HCT116 (cell line): Measurements from ENCODE around the gene STON1.

Experiments used
- CTCF ChIP-seq, 3 experiments: fragments of 200-600 bp in 1 of 3; sonication (generic) in 1 of 3; IDR thresholded peaks in 2 of 3; conservative IDR thresholded peaks in 1 of 3; 2 replicates each; pipeline ENCODE4 v1.5.1; 2012 to 2017; ENCODE audit warnings: low read depth in 2 of 3, low read length in 2 of 3, antibody characterized with exemption in 1 of 3, borderline replicate concordance in 1 of 3, control low read depth in 1 of 3, mild to moderate bottlenecking in 1 of 3, mixed read lengths in 1 of 3, mixed run types in 1 of 3, moderate library complexity in 1 of 3; ENCODE audit not compliant: insufficient read depth in 1 of 3
- EGR1 ChIP-seq: IDR thresholded peaks from 2 replicates; pipeline ENCODE4 v1.6.1; 2012; ENCODE audit warnings: low read depth
- EZH2 ChIP-seq: fragments of 200-600 bp; sonication (generic); IDR thresholded peaks from 2 replicates; pipeline ENCODE4 v1.6.1; 2017; ENCODE audit warnings: antibody characterized with exemption, mixed run types
- EZH2phosphoT487 ChIP-seq: fragments of 200-600 bp; IDR thresholded peaks from 2 replicates; pipeline ENCODE4 v1.6.1; 2018; ENCODE audit warnings: antibody characterized with exemption, borderline replicate concordance
- POLR2A ChIP-seq: IDR thresholded peaks from 2 replicates; pipeline ENCODE4 v1.7.0; 2011; ENCODE audit warnings: borderline replicate concordance; ENCODE audit not compliant: insufficient read depth, insufficient read length; ENCODE audit errors: extremely low read depth
- POLR2AphosphoS5 ChIP-seq: IDR thresholded peaks from 2 replicates; pipeline ENCODE4 v1.6.1; 2011; ENCODE audit warnings: mild to moderate bottlenecking, low read depth, low read length, moderate library complexity

GRCh38 chr2:48515513-48515985 lies 14.4 kb upstream of the STON1 start:
- TF ChIP-seq EGR1 (no peak), EZH2 (no peak), POLR2A (no peak), POLR2AphosphoS5 (no peak), EZH2phosphoT487 (no peak), CTCF (IDR thresholded peaks at IDR 0.05 in 2 of 3, conservative IDR thresholded peaks at IDR 0.05 in 1 of 3; ENCODE audit: borderline replicate concordance in 1 of 3, insufficient read depth in 1 of 3, low read depth in 2 of 3, low read length in 2 of 3) (no peak)
